ENCODE data around the gene TUBA3E. TPM values are rescaled to one million over a fixed set of nuclear protein-coding genes. Genes with fewer than 3 reads are reported as not detected.
"Not testable (repeated sequence)": the region's sequence is repeated elsewhere in the genome, so short reads cannot be mapped to it uniquely, and the experiment has no call there.

The TUBA3E gene
- total and polyA plus RNA-seq, 4 donors, result not detected

- DNase-seq, result peak; percentile 89 to 91 (median 89)
- not testable (repeated sequence) for H3K9me3 ChIP-seq (ENCODE audit: control insufficient read depth in 4 of 4, insufficient read depth in 3 of 4, low read length in 3 of 4)
Measured at GRCh38 chr2:130181880-130182682, 16.2 kb downstream of the TUBA3E start, which contains the start of gene MZT2B. Gene MZT2B (plus strand): TSS chr2:130182262. CDS start chr2:130182283, 21 bp downstream.

GRCh38 chr2:130181325-130181879 is 16.8 kb downstream of the TUBA3E start, which contains the start of gene SMPD4:
Gene SMPD4 (minus strand): TSS chr2:130181602. CDS start chr2:130176592, 5,010 bp downstream.
- H3K4me3 ChIP-seq, result peak within 1 kb of the TSS; percentile 99
- no peak for TF ChIP-seq CTCF (IDR thresholded peaks at IDR 0.05; ENCODE audit: control extremely low read depth, extremely low read depth)
- no peaks in the 10 kb centered on the region for H3K27me3 ChIP-seq (ENCODE audit: control insufficient read depth in 3 of 3, insufficient read depth in 3 of 3, low read length in 2 of 3)
- H3K27ac ChIP-seq (ENCODE audit: low read depth in 1 of 2, low read length in 1 of 2), result peak within 1 kb of the TSS; percentile 93 to 97
- no peaks in the 10 kb centered on the region for H3K9me3 ChIP-seq (ENCODE audit: control insufficient read depth in 4 of 4, insufficient read depth in 3 of 4, low read length in 3 of 4)
- H3K36me3 ChIP-seq (ENCODE audit: control insufficient read depth in 4 of 4, insufficient read depth in 4 of 4, low read length in 4 of 4), result peaks cover 0 to 5% (median 3%) of the 10 kb centered on the region in 4 donors
- H3K9ac ChIP-seq (ENCODE audit: insufficient read depth in 1 of 2, low read length in 2 of 2), result peak within 1 kb of the TSS; percentile 76 to 96
- H3K4me1 ChIP-seq (ENCODE audit: control insufficient read depth in 5 of 5, insufficient read depth in 5 of 5, low read length in 5 of 5), result peaks cover 0 to 17% (median 7%) of the 10 kb centered on the region in 5 donors
- WGBS, 2 donors, result 0% methylated on average over 53 to 55 of the region's 55 CpGs
- peak; percentile 95 for ATAC-seq (ENCODE audit: insufficient read depth, low FRiP score)
- peak; percentile 98 to 99 (median 99) for DNase-seq

More at GRCh38 chr2:130181880-130182682, 16.2 kb downstream of the TUBA3E start, which contains the start of gene MZT2B:
- peak; percentile 75 for TF ChIP-seq CTCF (IDR thresholded peaks at IDR 0.05; ENCODE audit: control extremely low read depth, extremely low read depth)
- H3K9ac ChIP-seq (ENCODE audit: insufficient read depth in 1 of 2, low read length in 2 of 2), result peak within 1 kb of the TSS; percentile 76 to 96
- peak within 1 kb of the TSS; percentile 99 for H3K4me3 ChIP-seq
- H3K27me3 ChIP-seq (ENCODE audit: control insufficient read depth in 3 of 3, insufficient read depth in 3 of 3, low read length in 2 of 3); H3K36me3 ChIP-seq (ENCODE audit: control insufficient read depth in 4 of 4, insufficient read depth in 4 of 4, low read length in 4 of 4): not testable (repeated sequence)
- H3K27ac ChIP-seq (ENCODE audit: low read depth in 1 of 2, low read length in 1 of 2), result peak within 1 kb of the TSS; percentile 93 to 97
- H3K4me1 ChIP-seq (ENCODE audit: control insufficient read depth in 5 of 5, insufficient read depth in 5 of 5, low read length in 5 of 5), result peaks cover 0 to 17% (median 7%) of the 10 kb centered on the region in 5 donors
- ATAC-seq (ENCODE audit: insufficient read depth, low FRiP score), result peak; percentile 91
- 0 to 1% methylated on average over 42 to 83 of the region's 86 CpGs for WGBS, 2 donors

- Histone ChIP-seq H3K27ac (ENCODE audit: low read depth in 1 of 2, low read length in 1 of 2) (peak overlapping the region; percentile 93 to 97), H3K9ac (ENCODE audit: insufficient read depth in 1 of 2, low read length in 2 of 2) (peak overlapping the region; percentile 76 to 96), H3K4me1 (ENCODE audit: control insufficient read depth in 5 of 5, insufficient read depth in 5 of 5, low read length in 5 of 5) (peaks cover 0 to 17% (median 7%) of the 10 kb centered on the region in 5 donors), H3K4me3 (peak overlapping the region; percentile 99)
- not testable (repeated sequence) for DNase-seq; ATAC-seq (ENCODE audit: insufficient read depth, low FRiP score); H3K27me3 ChIP-seq (ENCODE audit: control insufficient read depth in 3 of 3, insufficient read depth in 3 of 3, low read length in 2 of 3); H3K9me3 ChIP-seq (ENCODE audit: control insufficient read depth in 4 of 4, insufficient read depth in 3 of 4, low read length in 3 of 4); H3K36me3 ChIP-seq (ENCODE audit: control insufficient read depth in 4 of 4, insufficient read depth in 4 of 4, low read length in 4 of 4)
- 26 to 28% methylated on average over 38 of the region's 38 CpGs for WGBS, 2 donors
Measured at GRCh38 chr2:130180404-130181324, 17.6 kb downstream of the TUBA3E start.

GRCh38 chr2:130174866-130175265 is 23.4 kb downstream of the TUBA3E start:
- H3K9me3 ChIP-seq (ENCODE audit: control insufficient read depth in 4 of 4, insufficient read depth in 3 of 4, low read length in 3 of 4); H3K9ac ChIP-seq (ENCODE audit: insufficient read depth in 1 of 2, low read length in 2 of 2); H3K4me3 ChIP-seq; H3K4me1 ChIP-seq (ENCODE audit: control insufficient read depth in 5 of 5, insufficient read depth in 5 of 5, low read length in 5 of 5); DNase-seq; H3K27me3 ChIP-seq (ENCODE audit: control insufficient read depth in 3 of 3, insufficient read depth in 3 of 3, low read length in 2 of 3); ATAC-seq (ENCODE audit: insufficient read depth, low FRiP score): not testable (repeated sequence)
- Histone ChIP-seq H3K27ac (ENCODE audit: low read depth in 1 of 2, low read length in 1 of 2) (peak overlapping the region in 1 of 2 donors; percentile 85), H3K36me3 (ENCODE audit: control insufficient read depth in 4 of 4, insufficient read depth in 4 of 4, low read length in 4 of 4) (peaks cover 2 to 31% (median 19%) of the 10 kb centered on the region in 4 donors)
- 90% methylated on average over 5 of the region's 5 CpGs for WGBS, 2 donors

Measured in lung (tissue), 12 donors.